Suprapubic skin (tissue), 4 donors: ENCODE measurements around the gene FANCL. TPM values are rescaled to one million over a fixed set of nuclear protein-coding genes. Genes with fewer than 3 reads are reported as not detected.
"Not testable (repeated sequence)": the region's sequence is repeated elsewhere in the genome, so short reads cannot be mapped to it uniquely, and the experiment has no call there.

Source experiments
- DNase-seq, 2 donors: peaks; one replicate each; pipeline ENCODE4 v3.0.0-alpha.2; 2019; ENCODE audit warnings: low spot score in 2 of 2
- H3K27ac ChIP-seq: fragments of 200-600 bp; sonication (generic); one replicate; pipeline ENCODE4 v1.5.1; 2019
- H3K27me3 ChIP-seq: fragments of 200-600 bp; sonication (generic); one replicate; pipeline ENCODE4 v1.5.1; 2019
- H3K36me3 ChIP-seq: fragments of 200-600 bp; sonication (generic); one replicate; pipeline ENCODE4 v1.5.1; 2019
- H3K4me1 ChIP-seq: fragments of 200-600 bp; sonication (generic); one replicate; pipeline ENCODE4 v1.5.1; 2019
- H3K4me3 ChIP-seq: fragments of 200-600 bp; sonication (generic); one replicate; pipeline ENCODE4 v1.5.1; 2019; ENCODE audit warnings: mild to moderate bottlenecking
- H3K9me3 ChIP-seq: fragments of 200-600 bp; sonication (generic); one replicate; pipeline ENCODE4 v1.5.1; 2019
- CTCF ChIP-seq, 2 donors: fragments of 200-600 bp in 1 of 2; fragments of 450-650 bp in 1 of 2; sonication (generic) in 1 of 2; IDR thresholded peaks; one replicate each; pipeline ENCODE4 v1.5.1; 2016 to 2019; ENCODE audit warnings: antibody characterized with exemption in 2 of 2, mild to moderate bottlenecking in 1 of 2, moderate library complexity in 1 of 2
- EP300 ChIP-seq: sonication (generic); formaldehyde crosslinking; IDR thresholded peaks from one replicate; pipeline ENCODE4 v1.6.1; 2017; ENCODE audit warnings: antibody characterized with exemption
- POLR2A ChIP-seq, 2 donors: fragments of 450-650 bp; IDR thresholded peaks; one replicate each; pipeline ENCODE4 v1.6.1; 2017; ENCODE audit warnings: antibody characterized with exemption in 2 of 2, mild to moderate bottlenecking in 2 of 2, moderate library complexity in 2 of 2
- POLR2AphosphoS5 ChIP-seq, 3 donors: sonication (generic); formaldehyde crosslinking; IDR thresholded peaks; one replicate each; pipeline ENCODE4 v1.6.1; 2017; ENCODE audit warnings: antibody characterized with exemption in 3 of 3
- WGBS: methylation state at CpG from one replicate; pipeline ENCODE4 v1.1.5; 2018; 5-methylcytosine and 5-hydroxymethylcytosine counted together
- total RNA-seq, 4 donors: library from RNA; depleted of rRNA; stranded (reverse); fragments of >200 nt; gene quantifications; one replicate each; pipeline ENCODE4 v1.1.0, GENCODE V29; 2016

The FANCL gene
- total RNA-seq, 4 donors from 2014 or later: 7.8 to 21.0 (median 15.2) TPM

- TF ChIP-seq POLR2A (IDR thresholded peaks at IDR 0.05): no peak
- no peak for TF ChIP-seq POLR2AphosphoS5 (IDR thresholded peaks at IDR 0.05)
- no peak for TF ChIP-seq EP300
- no peaks in the 10 kb centered on the region for H3K9me3 ChIP-seq
- no peaks in the 10 kb centered on the region for H3K27me3 ChIP-seq
- H3K4me1 ChIP-seq: no peaks in the 10 kb centered on the region
- no peak for DNase-seq
- 97% methylated on average over 3 of the region's 3 CpGs for WGBS
- no peak overlapping the region for H3K4me3 ChIP-seq
- no peak overlapping the region for H3K27ac ChIP-seq
- no peaks in the 10 kb centered on the region for H3K36me3 ChIP-seq
Measured at GRCh38 chr2:58122540-58122939, 118.6 kb downstream of the FANCL start.

- Histone ChIP-seq H3K27me3 (no peaks in the 10 kb centered on the region), H3K4me1 (no peaks in the 10 kb centered on the region), H3K9me3 (no peaks in the 10 kb centered on the region), H3K27ac (no peak overlapping the region), H3K4me3 (no peak overlapping the region), H3K36me3 (no peaks in the 10 kb centered on the region)
- no peak for DNase-seq
- TF ChIP-seq POLR2AphosphoS5 (IDR thresholded peaks at IDR 0.05) (no peak), POLR2A (IDR thresholded peaks at IDR 0.05) (no peak), CTCF (IDR thresholded peaks at IDR 0.05) (no peak), EP300 (no peak)
- 88% methylated on average over 3 of the region's 3 CpGs for WGBS
Measured at GRCh38 chr2:58122040-58122439, 119.1 kb downstream of the FANCL start.

- H3K27me3 ChIP-seq: no peaks in the 10 kb centered on the region
- H3K4me1 ChIP-seq: no peaks in the 10 kb centered on the region
- no peak for TF ChIP-seq CTCF (IDR thresholded peaks at IDR 0.05)
- no peak for TF ChIP-seq POLR2A (IDR thresholded peaks at IDR 0.05)
- TF ChIP-seq EP300: no peak
- TF ChIP-seq POLR2AphosphoS5 (IDR thresholded peaks at IDR 0.05): no peak
- no peaks in the 10 kb centered on the region for H3K36me3 ChIP-seq
- H3K9me3 ChIP-seq: no peaks in the 10 kb centered on the region
- H3K27ac ChIP-seq: no peak overlapping the region
- DNase-seq: no peak
- H3K4me3 ChIP-seq: no peak overlapping the region
- 94% methylated on average over 5 of the region's 5 CpGs for WGBS
Measured at GRCh38 chr2:58120626-58121229, 120.4 kb downstream of the FANCL start.

- H3K27ac ChIP-seq: not testable (repeated sequence)
Measured at GRCh38 chr2:58113563-58113962, 127.6 kb downstream of the FANCL start.

GRCh38 chr2:58110765-58111164 lies 130.4 kb downstream of the FANCL start:
- peaks cover 3% of the 10 kb centered on the region for H3K36me3 ChIP-seq
- no peaks in the 10 kb centered on the region for H3K27me3 ChIP-seq
- no peak for TF ChIP-seq CTCF (IDR thresholded peaks at IDR 0.05)
- TF ChIP-seq POLR2AphosphoS5 (IDR thresholded peaks at IDR 0.05): no peak
- TF ChIP-seq EP300: no peak
- no peak for TF ChIP-seq POLR2A (IDR thresholded peaks at IDR 0.05)
- no peak for DNase-seq
- H3K4me3 ChIP-seq: no peak overlapping the region
- no peaks in the 10 kb centered on the region for H3K9me3 ChIP-seq
- no peak overlapping the region for H3K27ac ChIP-seq
- H3K4me1 ChIP-seq: no peaks in the 10 kb centered on the region
- WGBS: 98% methylated on average over 6 of the region's 6 CpGs

More at GRCh38 chr2:58113563-58113962, 127.6 kb downstream of the FANCL start:
- H3K9me3 ChIP-seq, DNase-seq, H3K27me3 ChIP-seq, H3K4me3 ChIP-seq, H3K4me1 ChIP-seq, H3K36me3 ChIP-seq: not testable (repeated sequence)
- 95% methylated on average over 9 of the region's 9 CpGs for WGBS

GRCh38 chr2:58109481-58109880 lies 131.6 kb downstream of the FANCL start:
- H3K27me3 ChIP-seq: no peaks in the 10 kb centered on the region
- peaks cover 3% of the 10 kb centered on the region for H3K36me3 ChIP-seq
- H3K9me3 ChIP-seq: no peaks in the 10 kb centered on the region
- H3K4me1 ChIP-seq: no peaks in the 10 kb centered on the region
- H3K27ac ChIP-seq: no peak overlapping the region
- WGBS: 96% methylated on average over 2 of the region's 2 CpGs
- no peak for TF ChIP-seq POLR2AphosphoS5 (IDR thresholded peaks at IDR 0.05)
- no peak for TF ChIP-seq CTCF (IDR thresholded peaks at IDR 0.05)
- no peak for TF ChIP-seq EP300
- no peak for TF ChIP-seq POLR2A (IDR thresholded peaks at IDR 0.05)
- H3K4me3 ChIP-seq: no peak overlapping the region
- DNase-seq: no peak

Other genes starting within 250 kb of the FANCL start
- gene VRK2, start 194.5 kb downstream of the FANCL start, total RNA-seq: 10 to 100 TPM; 11.1 to 18.3 (median 15.1) TPM